Ammon's horn (tissue), 1 donor: ENCODE measurements around the gene CDK7.

Experiments
- DNase-seq: peaks from one replicate; pipeline ENCODE4 v3.0.0-alpha.2; 2016; ENCODE audit warnings: low spot score

Gene CDK7

DNA sequence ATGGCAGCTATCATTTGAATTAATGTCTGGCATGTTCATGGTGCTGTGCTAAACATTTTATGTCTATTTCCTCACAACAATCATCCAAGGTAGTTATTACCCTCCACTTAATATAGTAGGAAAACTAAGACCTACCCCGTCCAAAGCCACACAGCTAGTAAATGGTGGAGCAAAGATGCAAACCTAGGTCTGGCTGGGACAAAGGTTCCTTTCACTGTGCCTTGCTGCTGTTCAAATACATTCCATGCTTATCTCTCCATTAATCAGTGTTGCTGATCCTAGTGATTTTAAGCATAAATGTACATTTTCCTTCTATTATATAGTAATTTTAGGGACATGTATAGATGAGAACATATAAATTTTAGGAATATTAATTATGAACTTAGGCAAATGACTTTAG, 59.2 kb downstream of the CDK7 start:
- DNase-seq: no peak

- no peak for DNase-seq
Measured at GRCh38 chr5:69295088-69295754, 60.5 kb downstream of the CDK7 start.

- no peak for DNase-seq
Measured at GRCh38 chr5:69299625-69300024, 64.9 kb downstream of the CDK7 start.

GRCh38 chr5:69300537-69301203, 66.0 kb downstream of the CDK7 start:
- no peak for DNase-seq

DNA sequence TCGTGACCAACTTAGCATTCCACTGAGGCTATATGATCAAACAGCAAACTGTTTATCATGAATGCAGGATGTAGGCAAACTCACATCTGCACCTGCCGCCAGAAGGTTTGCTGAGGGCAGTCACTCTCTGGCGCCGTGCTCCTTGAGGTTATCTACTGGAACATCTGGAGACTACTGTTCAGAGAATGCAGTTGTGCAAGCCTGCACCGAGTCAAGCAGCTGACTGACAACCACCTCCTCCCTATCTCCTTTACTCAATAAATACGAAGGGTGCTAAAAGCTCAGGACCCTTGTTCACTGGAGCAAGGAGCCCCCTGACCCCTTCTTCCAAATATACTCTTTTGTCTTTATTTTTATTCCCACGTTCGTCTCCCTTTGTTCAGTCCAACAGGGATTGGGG, 70.8 kb downstream of the CDK7 start:
- DNase-seq: no peak

- DNase-seq: no peak
Measured at GRCh38 chr5:69308046-69308553, 73.4 kb downstream of the CDK7 start.

DNA sequence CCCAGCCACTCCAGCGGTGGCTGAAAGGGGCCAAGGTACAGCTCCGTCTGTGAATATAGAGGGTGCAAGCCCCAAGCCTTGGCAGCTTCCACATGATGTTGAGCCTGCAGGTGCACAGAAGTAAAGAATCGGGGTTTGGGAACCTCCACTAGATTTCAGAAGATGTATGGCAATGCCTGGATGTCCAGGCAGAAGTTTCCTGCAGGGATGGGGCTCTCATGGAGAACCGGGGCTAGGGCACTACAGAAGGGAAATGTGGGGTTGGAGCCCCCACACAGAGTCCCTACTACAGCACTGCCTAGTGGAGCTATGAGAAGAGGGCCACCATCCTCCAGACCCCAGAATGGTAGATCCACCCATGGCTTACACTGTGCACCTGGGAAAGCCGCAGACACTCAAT, 74.7 kb downstream of the CDK7 start:
- DNase-seq: no peak

DNA sequence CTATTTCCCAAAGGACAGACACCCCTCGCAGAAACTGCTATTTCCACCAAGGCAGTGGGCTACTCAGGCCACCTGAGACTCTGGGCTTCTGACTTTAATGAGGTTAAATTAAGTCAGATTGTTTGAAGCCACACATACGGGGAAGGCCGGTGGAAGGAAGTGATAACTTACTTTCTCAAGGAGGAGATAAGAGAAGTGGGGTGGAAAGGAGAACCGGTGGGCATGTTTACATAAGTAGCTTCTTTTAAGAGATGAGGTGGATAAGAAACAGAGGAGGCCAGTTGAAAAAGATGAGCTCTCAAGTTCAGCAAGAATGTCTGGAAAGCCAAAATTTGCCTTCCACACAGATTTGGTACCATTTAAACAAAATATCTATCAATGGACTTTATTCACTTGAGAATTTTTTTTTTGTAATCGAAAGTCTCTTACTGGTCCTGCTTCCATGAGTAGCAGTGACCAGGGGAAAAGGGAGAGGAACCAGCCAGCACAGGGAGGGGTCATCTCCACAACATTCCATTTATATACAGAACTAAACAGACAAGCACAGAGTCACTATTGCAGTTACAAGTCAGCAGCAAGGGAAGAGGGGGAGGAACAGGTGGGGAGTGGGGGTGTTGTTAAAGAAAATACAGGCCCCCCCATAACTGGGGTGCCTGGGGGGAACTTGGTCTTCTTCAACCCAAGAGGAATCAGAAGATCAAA, 77.9 kb downstream of the CDK7 start:
- no peak for DNase-seq

GRCh38 chr5:69313428-69313827, 78.7 kb downstream of the CDK7 start:
- DNase-seq: no peak

- no peak for DNase-seq
Measured at GRCh38 chr5:69315972-69316371, 81.3 kb downstream of the CDK7 start.

DNA sequence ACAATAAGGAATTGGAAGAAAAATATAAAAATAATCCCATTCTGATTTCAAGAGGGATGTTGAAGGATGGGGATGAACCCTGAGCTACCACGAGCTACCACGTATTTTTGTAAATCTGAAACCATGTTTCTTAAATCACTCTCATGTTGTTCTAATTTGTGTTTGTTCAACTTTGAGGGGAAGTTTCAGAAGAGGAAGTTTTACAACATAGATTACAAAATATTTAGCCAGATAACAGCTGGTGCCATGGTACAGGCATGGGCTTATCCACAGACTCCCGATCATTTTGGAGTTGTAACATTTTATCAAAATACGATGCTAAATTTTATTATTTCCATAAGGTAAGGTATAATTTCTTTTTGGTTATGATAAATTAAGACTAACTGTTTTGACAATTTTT, 82.7 kb downstream of the CDK7 start:
- DNase-seq: no peak

- no peak for DNase-seq
Measured at GRCh38 chr5:69326365-69326764, 91.7 kb downstream of the CDK7 start.
